HAP-1 (cell line): Measurements from ENCODE around the gene RPTOR.

Experiments used
- DNase-seq, 2 experiments: peaks; one replicate each; pipeline ENCODE4 v3.0.0-alpha.2; 2016 to 2020; ENCODE audit warnings: low spot score in 2 of 2
- H3K27me3 ChIP-seq: fragments of 250-450 bp; sonication (Bioruptor Pico); 2 replicates; pipeline ENCODE4 v1.5.1; 2020; ENCODE audit warnings: low read depth, mild to moderate bottlenecking, moderate library complexity
- H3K36me3 ChIP-seq: fragments of 250-450 bp; sonication (Bioruptor Pico); replicated peaks from 2 replicates; pipeline ENCODE4 v1.5.1; 2020; ENCODE audit warnings: mild to moderate bottlenecking
- H3K4me1 ChIP-seq: fragments of 250-450 bp; sonication (Bioruptor Pico); 2 replicates; pipeline ENCODE4 v1.5.1; 2020; ENCODE audit warnings: mild to moderate bottlenecking
- H3K4me3 ChIP-seq: fragments of 250-450 bp; sonication (Bioruptor Pico); 2 replicates; pipeline ENCODE4 v1.5.1; 2020; ENCODE audit warnings: mild to moderate bottlenecking, moderate library complexity
- H3K9me3 ChIP-seq: fragments of 250-450 bp; sonication (Bioruptor Pico); 2 replicates; pipeline ENCODE4 v1.5.1; 2020; ENCODE audit warnings: mild to moderate bottlenecking, moderate library complexity
- in situ Hi-C: fragments of 300-500 bp; cut with MboI; formaldehyde crosslinking; loops from 3 replicates; pipeline ENCODE4 v1.14.3; 2020; ENCODE audit warnings: low sequenced_read_pairs, inconsistent platforms, mixed read lengths

The RPTOR gene

GRCh38 chr17:80912476-80912875 is 367.8 kb downstream of the RPTOR start:
- no peak overlapping the region for H3K4me3 ChIP-seq
- no peaks in the 10 kb centered on the region for H3K9me3 ChIP-seq
- DNase-seq: no peak
- H3K4me1 ChIP-seq: no peaks in the 10 kb centered on the region
- H3K27me3 ChIP-seq: no peaks in the 10 kb centered on the region
- H3K36me3 ChIP-seq: peaks cover 11% of the 10 kb centered on the region; the same call in 1 of the 2 replicates
- in situ Hi-C loops: no loop called here

- in situ Hi-C loops: no loop called here
- no peak overlapping the region for H3K4me3 ChIP-seq
- no peaks in the 10 kb centered on the region for H3K27me3 ChIP-seq
- DNase-seq: no peak
- H3K36me3 ChIP-seq: peaks cover 7% of the 10 kb centered on the region; the same call in 1 of the 2 replicates
- no peaks in the 10 kb centered on the region for H3K4me1 ChIP-seq
- no peaks in the 10 kb centered on the region for H3K9me3 ChIP-seq
Measured at GRCh38 chr17:80913928-80914821, 369.5 kb downstream of the RPTOR start.

GRCh38 chr17:80916246-80916645 is 371.6 kb downstream of the RPTOR start:
- peaks cover 7% of the 10 kb centered on the region; the same call in 1 of the 2 replicates for H3K36me3 ChIP-seq
- in situ Hi-C loops: no loop called here
- DNase-seq: no peak
- no peak overlapping the region for H3K4me3 ChIP-seq
- no peaks in the 10 kb centered on the region for H3K9me3 ChIP-seq
- no peaks in the 10 kb centered on the region for H3K4me1 ChIP-seq
- no peaks in the 10 kb centered on the region for H3K27me3 ChIP-seq

GRCh38 chr17:80917716-80918560 is 373.3 kb downstream of the RPTOR start:
- Histone ChIP-seq H3K27me3 (no peaks in the 10 kb centered on the region), H3K4me1 (no peaks in the 10 kb centered on the region), H3K4me3 (no peak overlapping the region), H3K9me3 (no peaks in the 10 kb centered on the region), H3K36me3 (peaks cover 5% of the 10 kb centered on the region; the same call in 1 of the 2 replicates)
- in situ Hi-C loops: no loop called here
- DNase-seq: no peak

GRCh38 chr17:80918731-80919130 is 374.1 kb downstream of the RPTOR start:
- in situ Hi-C loops: no loop called here

GRCh38 chr17:80919331-80920311 is 375.0 kb downstream of the RPTOR start:
- no peaks in the 10 kb centered on the region for H3K27me3 ChIP-seq
- H3K36me3 ChIP-seq: 0 out of 2 replicates have a peak, but pooled peaks cover 5% of the 10 kb centered on the region
- no peaks in the 10 kb centered on the region for H3K4me1 ChIP-seq
- no peak overlapping the region for H3K4me3 ChIP-seq
- DNase-seq: no peak
- no peaks in the 10 kb centered on the region for H3K9me3 ChIP-seq
- in situ Hi-C loops: no loop called here

More at GRCh38 chr17:80918731-80919130, 374.1 kb downstream of the RPTOR start:
- H3K4me1 ChIP-seq: no peaks in the 10 kb centered on the region
- no peaks in the 10 kb centered on the region for H3K27me3 ChIP-seq
- DNase-seq: no peak
- H3K4me3 ChIP-seq: no peak overlapping the region
- 0 out of 2 replicates have a peak, but pooled peaks cover 5% of the 10 kb centered on the region for H3K36me3 ChIP-seq
- H3K9me3 ChIP-seq: no peaks in the 10 kb centered on the region

- Histone ChIP-seq H3K9me3 (no peaks in the 10 kb centered on the region), H3K36me3 (peaks cover 6% of the 10 kb centered on the region; the same call in 1 of the 2 replicates), H3K4me3 (no peak overlapping the region), H3K27me3 (no peaks in the 10 kb centered on the region), H3K4me1 (no peaks in the 10 kb centered on the region)
- no peak for DNase-seq
- in situ Hi-C loops: no loop called here
Measured at GRCh38 chr17:80920441-80920840, 375.8 kb downstream of the RPTOR start.

- no peak for DNase-seq
- Histone ChIP-seq H3K9me3 (no peaks in the 10 kb centered on the region), H3K4me3 (no peak overlapping the region), H3K4me1 (no peaks in the 10 kb centered on the region), H3K36me3 (peaks cover 7% of the 10 kb centered on the region), H3K27me3 (no peaks in the 10 kb centered on the region)
- in situ Hi-C loops: no loop called here
Measured at GRCh38 chr17:80921159-80921558, 376.5 kb downstream of the RPTOR start.

GRCh38 chr17:80921741-80922579 is 377.3 kb downstream of the RPTOR start:
- Histone ChIP-seq H3K4me3 (no peak overlapping the region), H3K36me3 (peaks cover 9% of the 10 kb centered on the region), H3K9me3 (no peaks in the 10 kb centered on the region), H3K27me3 (no peaks in the 10 kb centered on the region), H3K4me1 (no peaks in the 10 kb centered on the region)
- no peak for DNase-seq
- in situ Hi-C loops: no loop called here

- Histone ChIP-seq H3K4me1 (no peaks in the 10 kb centered on the region), H3K9me3 (no peaks in the 10 kb centered on the region), H3K27me3 (no peaks in the 10 kb centered on the region), H3K36me3 (peaks cover 10% of the 10 kb centered on the region), H3K4me3 (no peak overlapping the region)
- DNase-seq: no peak
- in situ Hi-C loops: no loop called here
Measured at GRCh38 chr17:80922580-80923160, 378.0 kb downstream of the RPTOR start.

- Histone ChIP-seq H3K36me3 (peaks cover 10% of the 10 kb centered on the region), H3K4me3 (no peak overlapping the region), H3K4me1 (no peaks in the 10 kb centered on the region), H3K9me3 (no peaks in the 10 kb centered on the region), H3K27me3 (no peaks in the 10 kb centered on the region)
- no peak for DNase-seq
- in situ Hi-C loops: no loop called here
Measured at GRCh38 chr17:80923211-80924110, 378.8 kb downstream of the RPTOR start.
